Loucy (cell line): ENCODE results near the gene KIAA0825.

Source experiments
- H2AFZ ChIP-seq: fragments of 200-600 bp; sonication (generic); 2 replicates; pipeline ENCODE4 v1.6.0; 2016; ENCODE audit warnings: antibody characterized with exemption, mild to moderate bottlenecking, low read length, moderate library complexity
- H3F3A ChIP-seq: fragments of 200-600 bp; 2 replicates; pipeline ENCODE4 v1.6.0; 2016; ENCODE audit warnings: antibody characterized with exemption, low read depth, mild to moderate bottlenecking
- H3K27me3 ChIP-seq: fragments of 200-600 bp; sonication (generic); 2 replicates; pipeline ENCODE4 v1.6.1; 2014; ENCODE audit warnings: low read length, mild to moderate bottlenecking; ENCODE audit not compliant: insufficient read depth, poor library complexity, severe bottlenecking
- H3K36me3 ChIP-seq: fragments of 200-600 bp; sonication (generic); 2 replicates; pipeline ENCODE4 v1.6.1; 2016; ENCODE audit warnings: low read length; ENCODE audit not compliant: insufficient read depth
- H3K4me1 ChIP-seq: fragments of 200-600 bp; sonication (generic); 2 replicates; pipeline ENCODE4 v1.5.1; 2014; ENCODE audit warnings: low read length, mild to moderate bottlenecking; ENCODE audit not compliant: insufficient read depth, poor library complexity, severe bottlenecking
- H3K4me2 ChIP-seq: fragments of 200-600 bp; sonication (generic); 2 replicates; pipeline ENCODE4 v1.6.0; 2014; ENCODE audit warnings: antibody characterized with exemption, low read length, low read depth, mild to moderate bottlenecking; ENCODE audit not compliant: poor library complexity, severe bottlenecking
- H3K4me3 ChIP-seq: fragments of 200-600 bp; sonication (generic); 2 replicates; pipeline ENCODE4 v1.5.1; 2014; ENCODE audit warnings: low read length, mild to moderate bottlenecking, mixed read lengths; ENCODE audit not compliant: poor library complexity, severe bottlenecking
- H3K79me2 ChIP-seq: fragments of 200-600 bp; sonication (generic); 2 replicates; pipeline ENCODE4 v1.6.1; 2014; ENCODE audit warnings: low read length; ENCODE audit not compliant: insufficient read depth
- H3K9ac ChIP-seq: fragments of 200-600 bp; sonication (generic); 2 replicates; pipeline ENCODE4 v1.6.0; 2014; ENCODE audit warnings: mild to moderate bottlenecking, low read depth, low read length, moderate library complexity; ENCODE audit not compliant: poor library complexity, severe bottlenecking
- H3K9me2 ChIP-seq: fragments of 200-600 bp; sonication (generic); replicated peaks from 2 replicates; pipeline ENCODE4 v1.6.1; 2016; ENCODE audit warnings: low read depth, low read length, mixed read lengths
- H3K9me3 ChIP-seq: fragments of 200-600 bp; sonication (generic); 2 replicates; pipeline ENCODE4 v1.6.1; 2014; ENCODE audit warnings: mild to moderate bottlenecking, antibody characterized with exemption, low read length, low read depth; ENCODE audit not compliant: insufficient read depth
- H4K20me1 ChIP-seq: fragments of 200-600 bp; sonication (generic); 2 replicates; pipeline ENCODE4 v1.6.0; 2014; ENCODE audit warnings: antibody characterized with exemption, low read length, mild to moderate bottlenecking; ENCODE audit not compliant: insufficient read depth, poor library complexity, severe bottlenecking
- EZH2phosphoT487 ChIP-seq: fragments of 200-600 bp; IDR thresholded peaks from 2 replicates; pipeline ENCODE4 v1.6.1; 2018; ENCODE audit warnings: antibody characterized with exemption, mild to moderate bottlenecking, moderate library complexity, borderline replicate concordance
- TF ChIP-seq, protein P1 (sequence below): fragments of 200-600 bp; sonication (generic); conservative IDR thresholded peaks from 2 replicates; pipeline ENCODE4 v1.5.1; 2014; ENCODE audit warnings: mild to moderate bottlenecking, antibody characterized with exemption, low read length

The KIAA0825 gene

DNA sequence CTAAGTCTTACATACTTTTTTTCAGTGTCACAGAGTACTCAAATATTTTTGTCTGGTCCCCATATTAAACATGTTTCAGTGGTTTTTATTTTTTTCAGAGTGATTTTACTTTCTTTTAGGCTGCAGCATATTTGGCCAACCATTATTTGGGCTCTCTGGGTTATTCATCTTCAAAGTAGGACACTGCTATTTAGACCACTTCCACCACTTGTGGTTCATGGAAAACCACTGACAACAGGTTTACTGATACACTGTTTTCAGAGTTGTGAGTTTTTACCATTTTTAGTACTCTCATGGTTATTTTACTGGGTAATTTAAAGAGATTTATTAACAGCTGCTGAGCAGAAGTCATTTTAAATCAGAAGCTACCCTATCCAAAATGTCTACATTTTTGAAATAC, 437.6 kb downstream of the KIAA0825 start:
- TF ChIP-seq, protein P1, sequence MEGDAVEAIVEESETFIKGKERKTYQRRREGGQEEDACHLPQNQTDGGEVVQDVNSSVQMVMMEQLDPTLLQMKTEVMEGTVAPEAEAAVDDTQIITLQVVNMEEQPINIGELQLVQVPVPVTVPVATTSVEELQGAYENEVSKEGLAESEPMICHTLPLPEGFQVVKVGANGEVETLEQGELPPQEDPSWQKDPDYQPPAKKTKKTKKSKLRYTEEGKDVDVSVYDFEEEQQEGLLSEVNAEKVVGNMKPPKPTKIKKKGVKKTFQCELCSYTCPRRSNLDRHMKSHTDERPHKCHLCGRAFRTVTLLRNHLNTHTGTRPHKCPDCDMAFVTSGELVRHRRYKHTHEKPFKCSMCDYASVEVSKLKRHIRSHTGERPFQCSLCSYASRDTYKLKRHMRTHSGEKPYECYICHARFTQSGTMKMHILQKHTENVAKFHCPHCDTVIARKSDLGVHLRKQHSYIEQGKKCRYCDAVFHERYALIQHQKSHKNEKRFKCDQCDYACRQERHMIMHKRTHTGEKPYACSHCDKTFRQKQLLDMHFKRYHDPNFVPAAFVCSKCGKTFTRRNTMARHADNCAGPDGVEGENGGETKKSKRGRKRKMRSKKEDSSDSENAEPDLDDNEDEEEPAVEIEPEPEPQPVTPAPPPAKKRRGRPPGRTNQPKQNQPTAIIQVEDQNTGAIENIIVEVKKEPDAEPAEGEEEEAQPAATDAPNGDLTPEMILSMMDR = no peak
- no peak for TF ChIP-seq EZH2phosphoT487
- Histone ChIP-seq H3F3A (no peaks in the 10 kb centered on the region), H3K4me2 (no peak overlapping the region), H3K9me2 (no peaks in the 10 kb centered on the region), H3K4me3 (no peak overlapping the region), H3K79me2 (no peaks in the 10 kb centered on the region), H3K27me3 (no peaks in the 10 kb centered on the region), H3K36me3 (no peaks in the 10 kb centered on the region), H3K9ac (no peak overlapping the region), H4K20me1 (no peaks in the 10 kb centered on the region), H3K4me1 (no peaks in the 10 kb centered on the region), H3K9me3 (no peaks in the 10 kb centered on the region), H2AFZ (no peak overlapping the region)

DNA sequence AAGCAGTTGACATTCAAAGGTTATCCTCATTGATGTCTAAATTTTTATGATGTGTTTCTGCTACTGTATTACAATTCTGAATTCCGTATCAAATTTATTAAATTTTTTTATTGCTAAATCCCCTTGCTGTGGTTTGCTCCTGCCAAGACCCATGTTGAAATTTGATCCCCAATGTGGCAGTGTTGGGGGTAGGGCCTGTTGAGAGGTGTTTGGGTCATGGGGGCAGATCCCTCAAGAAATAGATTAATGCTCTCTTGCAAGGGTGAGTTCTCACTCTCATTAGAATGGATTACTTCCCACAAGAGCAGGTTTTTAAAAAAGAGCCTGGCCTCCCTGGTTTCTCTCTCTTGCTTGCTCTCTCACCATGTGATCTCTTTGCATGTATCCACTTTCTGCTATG, 442.5 kb downstream of the KIAA0825 start:
- no peaks in the 10 kb centered on the region for H3K36me3 ChIP-seq
- H3K9me3 ChIP-seq = no peaks in the 10 kb centered on the region
- no peak overlapping the region for H2AFZ ChIP-seq
- no peak overlapping the region for H3K4me3 ChIP-seq
- no peaks in the 10 kb centered on the region for H3K9me2 ChIP-seq
- no peak overlapping the region for H3K4me2 ChIP-seq
- no peaks in the 10 kb centered on the region for H3F3A ChIP-seq
- TF ChIP-seq EZH2phosphoT487 = no peak
- TF ChIP-seq, protein P1 = no peak
- H3K27me3 ChIP-seq = no peaks in the 10 kb centered on the region
- H3K4me1 ChIP-seq = no peaks in the 10 kb centered on the region
- H3K79me2 ChIP-seq = no peaks in the 10 kb centered on the region
- H4K20me1 ChIP-seq = no peaks in the 10 kb centered on the region
- H3K9ac ChIP-seq = no peak overlapping the region

DNA sequence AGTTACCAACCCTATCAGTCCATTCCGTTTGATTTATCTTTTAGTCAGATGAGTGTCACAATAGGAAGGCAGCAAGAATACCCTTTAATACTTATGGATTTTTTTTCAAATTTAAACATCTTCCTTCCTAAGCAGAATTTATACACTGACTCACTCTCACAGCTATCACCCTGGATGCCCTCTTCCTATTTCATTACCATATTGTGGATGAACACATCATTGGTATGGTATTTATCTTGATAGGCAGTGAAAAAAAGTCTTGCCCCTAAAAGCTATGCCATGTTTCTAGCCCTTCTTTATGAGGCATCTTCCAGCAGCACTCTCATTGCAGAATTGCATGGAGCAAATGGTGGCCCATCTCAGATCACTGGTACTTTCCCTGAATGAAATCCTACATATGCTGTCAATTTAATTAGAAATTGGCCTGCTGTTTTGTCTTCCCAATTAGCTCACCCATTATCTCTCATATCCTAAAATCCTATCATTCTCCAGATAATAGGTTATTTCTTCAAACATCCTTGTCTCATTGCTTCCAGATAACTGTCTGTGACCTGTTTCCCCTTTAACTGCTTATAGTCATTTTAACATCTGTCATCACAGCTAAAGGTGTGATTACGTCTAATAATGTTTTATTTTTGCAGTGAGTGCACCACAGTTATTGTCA, 443.5 kb downstream of the KIAA0825 start:
- Histone ChIP-seq H2AFZ (no peak overlapping the region), H4K20me1 (no peaks in the 10 kb centered on the region)

More for the DNA sequence above, 443.5 kb downstream of the KIAA0825 start:
- H3K4me3 ChIP-seq = no peak overlapping the region
- H3K79me2 ChIP-seq = no peaks in the 10 kb centered on the region
- H3K9ac ChIP-seq = no peak overlapping the region
- H3K9me2 ChIP-seq = no peaks in the 10 kb centered on the region
- H3K27me3 ChIP-seq = no peaks in the 10 kb centered on the region
- H3K9me3 ChIP-seq = no peaks in the 10 kb centered on the region
- H3F3A ChIP-seq = no peaks in the 10 kb centered on the region
- H3K4me1 ChIP-seq = no peaks in the 10 kb centered on the region
- no peak overlapping the region for H3K4me2 ChIP-seq
- H3K36me3 ChIP-seq = no peaks in the 10 kb centered on the region
- TF ChIP-seq, protein P1 = no peak
- no peak for TF ChIP-seq EZH2phosphoT487
